IMR-90 (cell line): ENCODE results near the gene SERPINE2.

Experiments
- BHLHE40 ChIP-seq: fragments of 150-350 bp; IDR thresholded peaks from 2 replicates; pipeline ENCODE4 v1.6.1; 2016; ENCODE audit warnings: mild to moderate bottlenecking, low read depth, low read length
- CEBPB ChIP-seq: IDR thresholded peaks from 2 replicates; pipeline ENCODE4 v1.6.1; 2012; ENCODE audit warnings: low read depth, low read length, improper control_type of control experiment
- ELK1 ChIP-seq: fragments of 150-350 bp; IDR thresholded peaks from 2 replicates; pipeline ENCODE4 v1.6.1; 2016; ENCODE audit warnings: low read depth, mild to moderate bottlenecking, low read length, moderate library complexity, borderline replicate concordance
- FOS ChIP-seq: fragments of 150-350 bp; IDR thresholded peaks from 2 replicates; pipeline ENCODE4 v1.6.1; 2016; ENCODE audit warnings: low read depth, low read length
- MAFK ChIP-seq: IDR thresholded peaks from 2 replicates; pipeline ENCODE4 v1.6.1; 2012; ENCODE audit warnings: low read depth, low read length, improper control_type of control experiment
- MAZ ChIP-seq: IDR thresholded peaks from 2 replicates; pipeline ENCODE4 v1.6.1; 2012; ENCODE audit warnings: low read depth, mild to moderate bottlenecking, low read length, improper control_type of control experiment, moderate library complexity, borderline replicate concordance
- MXI1 ChIP-seq: IDR thresholded peaks from 2 replicates; pipeline ENCODE4 v1.6.1; 2012; ENCODE audit warnings: low read depth, mild to moderate bottlenecking, low read length, moderate library complexity, borderline replicate concordance
- POLR2A ChIP-seq: IDR thresholded peaks from 2 replicates; pipeline ENCODE4 v1.6.1; 2012; ENCODE audit warnings: mild to moderate bottlenecking, low read depth, low read length
- RCOR1 ChIP-seq: IDR thresholded peaks from 2 replicates; pipeline ENCODE4 v1.6.1; 2012; ENCODE audit warnings: mild to moderate bottlenecking, low read length, improper control_type of control experiment; ENCODE audit not compliant: insufficient replicate concordance
- SMC3 ChIP-seq: fragments of 150-350 bp; IDR thresholded peaks from 2 replicates; pipeline ENCODE4 v1.6.1; 2016; ENCODE audit warnings: low read depth, mild to moderate bottlenecking, antibody characterized with exemption, low read length, moderate library complexity
- TF ChIP-seq, protein P1 (sequence below): conservative IDR thresholded peaks from 2 replicates; pipeline ENCODE4 v1.5.1; 2012; ENCODE audit warnings: mild to moderate bottlenecking, low read depth, low read length, improper control_type of control experiment
- TF ChIP-seq, protein P2 (sequence below): fragments of 150-350 bp; IDR thresholded peaks from 2 replicates; pipeline ENCODE4 v1.6.1; 2017; ENCODE audit warnings: mild to moderate bottlenecking, antibody characterized with exemption, low read length, low read depth

- no peak for TF ChIP-seq POLR2A
- TF ChIP-seq FOS: no peak
- TF ChIP-seq, protein P1, sequence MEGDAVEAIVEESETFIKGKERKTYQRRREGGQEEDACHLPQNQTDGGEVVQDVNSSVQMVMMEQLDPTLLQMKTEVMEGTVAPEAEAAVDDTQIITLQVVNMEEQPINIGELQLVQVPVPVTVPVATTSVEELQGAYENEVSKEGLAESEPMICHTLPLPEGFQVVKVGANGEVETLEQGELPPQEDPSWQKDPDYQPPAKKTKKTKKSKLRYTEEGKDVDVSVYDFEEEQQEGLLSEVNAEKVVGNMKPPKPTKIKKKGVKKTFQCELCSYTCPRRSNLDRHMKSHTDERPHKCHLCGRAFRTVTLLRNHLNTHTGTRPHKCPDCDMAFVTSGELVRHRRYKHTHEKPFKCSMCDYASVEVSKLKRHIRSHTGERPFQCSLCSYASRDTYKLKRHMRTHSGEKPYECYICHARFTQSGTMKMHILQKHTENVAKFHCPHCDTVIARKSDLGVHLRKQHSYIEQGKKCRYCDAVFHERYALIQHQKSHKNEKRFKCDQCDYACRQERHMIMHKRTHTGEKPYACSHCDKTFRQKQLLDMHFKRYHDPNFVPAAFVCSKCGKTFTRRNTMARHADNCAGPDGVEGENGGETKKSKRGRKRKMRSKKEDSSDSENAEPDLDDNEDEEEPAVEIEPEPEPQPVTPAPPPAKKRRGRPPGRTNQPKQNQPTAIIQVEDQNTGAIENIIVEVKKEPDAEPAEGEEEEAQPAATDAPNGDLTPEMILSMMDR: no peak
- no peak for TF ChIP-seq MAFK
- TF ChIP-seq SMC3: no peak
- TF ChIP-seq, protein P2, sequence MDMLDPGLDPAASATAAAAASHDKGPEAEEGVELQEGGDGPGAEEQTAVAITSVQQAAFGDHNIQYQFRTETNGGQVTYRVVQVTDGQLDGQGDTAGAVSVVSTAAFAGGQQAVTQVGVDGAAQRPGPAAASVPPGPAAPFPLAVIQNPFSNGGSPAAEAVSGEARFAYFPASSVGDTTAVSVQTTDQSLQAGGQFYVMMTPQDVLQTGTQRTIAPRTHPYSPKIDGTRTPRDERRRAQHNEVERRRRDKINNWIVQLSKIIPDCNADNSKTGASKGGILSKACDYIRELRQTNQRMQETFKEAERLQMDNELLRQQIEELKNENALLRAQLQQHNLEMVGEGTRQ: no peak
- no peak for TF ChIP-seq MAZ
- no peak for TF ChIP-seq ELK1
- no peak for TF ChIP-seq BHLHE40
- no peak for TF ChIP-seq RCOR1
- no peak for TF ChIP-seq MXI1
- TF ChIP-seq CEBPB: no peak
Observed at GRCh38 chr2:224056889-224057288, 17.8 kb upstream of the SERPINE2 start.
